Mucosa of descending colon (tissue), 3 donors: ENCODE results near the gene EXOSC2. TPM values are rescaled to one million over a fixed set of nuclear protein-coding genes. Genes with fewer than 3 reads are reported as not detected.

Experiments used
- ATAC-seq: fragments of 200-7000 bp; cut with Tn5 transposase; one replicate; pipeline ENCODE4 v1.9.1; 2020; ENCODE audit warnings: mild to moderate bottlenecking, moderate library complexity
- DNase-seq, 3 donors: peaks; one replicate each; pipeline ENCODE4 v3.0.0-alpha.2; 2020
- H3K36me3 ChIP-seq: fragments of 200-600 bp; one replicate; pipeline ENCODE4 v1.8.0; 2021; ENCODE audit warnings: low read depth, mild to moderate bottlenecking
- H3K4me1 ChIP-seq: fragments of 200-600 bp; one replicate; pipeline ENCODE4 v1.8.0; 2021; ENCODE audit warnings: low read depth, mild to moderate bottlenecking
- H3K4me3 ChIP-seq: fragments of 200-600 bp; one replicate; pipeline ENCODE4 v1.8.0; 2021; ENCODE audit warnings: mild to moderate bottlenecking
- H3K9me3 ChIP-seq: fragments of 200-600 bp; one replicate; pipeline ENCODE4 v1.8.0; 2021; ENCODE audit warnings: mild to moderate bottlenecking
- CTCF ChIP-seq: fragments of 200-600 bp; IDR thresholded peaks from one replicate; pipeline ENCODE4 v1.8.0; 2022; ENCODE audit warnings: antibody characterized with exemption, mild to moderate bottlenecking
- intact Hi-C, 2 donors: fragments of 100-400 bp; cut with DNase I in 1 of 2; cut with micrococcal nuclease in 1 of 2; formaldehyde crosslinking; loops; one replicate each; pipeline versions ENCODE4 v1.11.0 to v1.11.1; 2022; cut with DNase I, micrococcal nuclease
- total RNA-seq, 3 donors: library from RNA; stranded (reverse); fragmentation: NEBNext Ultra II Directional in 2 of 3; extraction: Animal tissue kit (Norgen Biotek cat#: 25700) in 2 of 3; gene quantifications; one replicate each; pipeline versions ENCODE4 v1.2.1 to v1.2.4, GENCODE V29; 2021 to 2023
- donor health status: DM: no; HTN: no; CAD: no; lungs with moderate emphysema.
- donor health status: DM: no; HTN: no; CAD: no.
- donor health status: DM: no; HTN: yes; CAD: no.

EXOSC2 gene
- total RNA-seq, 3 donors from 2014 or later = 18.3 to 25.7 (median 19.1) TPM

GRCh38 chr9:130669965-130670364 is 23.6 kb upstream of the EXOSC2 start:
- TF ChIP-seq CTCF = no peak
- intact Hi-C loops = no loop called here
- ATAC-seq (no peak), DNase-seq (no peak)
- Histone ChIP-seq H3K4me3 (no peak overlapping the region), H3K4me1 (peaks cover 8% of the 10 kb centered on the region), H3K9me3 (no peaks in the 10 kb centered on the region), H3K36me3 (no peaks in the 10 kb centered on the region)

- Histone ChIP-seq H3K4me1 (peaks cover 2% of the 10 kb centered on the region), H3K36me3 (no peaks in the 10 kb centered on the region), H3K9me3 (no peaks in the 10 kb centered on the region), H3K4me3 (no peak overlapping the region)
- ATAC-seq (no peak), DNase-seq (no peak)
- TF ChIP-seq CTCF = no peak
- intact Hi-C loops = no loop called here
These were observed 22.9 kb upstream of the EXOSC2 start for GRCh38 chr9:130670644-130671043.

GRCh38 chr9:130672466-130672865 is 21.1 kb upstream of the EXOSC2 start:
- ATAC-seq = no peak
- H3K36me3 ChIP-seq = no peaks in the 10 kb centered on the region
- no peak for DNase-seq
- no peaks in the 10 kb centered on the region for H3K4me1 ChIP-seq
- intact Hi-C loops = no loop called here
- H3K4me3 ChIP-seq = no peak overlapping the region
- no peak for TF ChIP-seq CTCF
- no peaks in the 10 kb centered on the region for H3K9me3 ChIP-seq

- DNase-seq (no peak), ATAC-seq (no peak)
- intact Hi-C loops = no loop called here
- Histone ChIP-seq H3K36me3 (no peaks in the 10 kb centered on the region), H3K4me3 (no peak overlapping the region), H3K9me3 (no peaks in the 10 kb centered on the region), H3K4me1 (no peaks in the 10 kb centered on the region)
- no peak for TF ChIP-seq CTCF
These were observed 20.5 kb upstream of the EXOSC2 start for GRCh38 chr9:130672933-130673615.

- Histone ChIP-seq H3K36me3 (no peaks in the 10 kb centered on the region), H3K9me3 (no peaks in the 10 kb centered on the region), H3K4me3 (no peak overlapping the region), H3K4me1 (no peaks in the 10 kb centered on the region)
- intact Hi-C loops = no loop called here
- no peak for DNase-seq
- no peak for ATAC-seq
- no peak for TF ChIP-seq CTCF
These were observed 18.2 kb upstream of the EXOSC2 start for GRCh38 chr9:130675396-130675795.

- H3K9me3 ChIP-seq = no peaks in the 10 kb centered on the region
- no peak for ATAC-seq
- intact Hi-C loops = no loop called here
These were observed 16.3 kb upstream of the EXOSC2 start for GRCh38 chr9:130677252-130677651.

More at GRCh38 chr9:130677252-130677651, 16.3 kb upstream of the EXOSC2 start:
- H3K36me3 ChIP-seq = no peaks in the 10 kb centered on the region
- peaks cover 8% of the 10 kb centered on the region for H3K4me1 ChIP-seq
- no peak for DNase-seq
- H3K4me3 ChIP-seq = no peak overlapping the region
- no peak for TF ChIP-seq CTCF
